ENCODE results near the gene SACM1L. TPM values are rescaled to one million over a fixed set of nuclear protein-coding genes. Genes with fewer than 3 reads are reported as not detected.
A peak's percentile ranks its signal among the peaks of the same experiment; 100 is the strongest.

SACM1L gene
- total RNA-seq, 1 experiment from 2014 or later: 31.6 TPM

- intact Hi-C loops (cut with micrococcal nuclease; ENCODE audit: unreplicated experiment): no loop called here
- TF ChIP-seq TCF7L2 (IDR thresholded peaks at IDR 0.05; ENCODE audit: low read depth, low read length) (no peak), CTCF (IDR thresholded peaks at IDR 0.05) (no peak), SIN3A (IDR thresholded peaks at IDR 0.05; ENCODE audit: borderline replicate concordance, insufficient read depth, low read depth, low read length) (no peak), REST (IDR thresholded peaks at IDR 0.05; ENCODE audit: insufficient read depth in 1 of 2, low read depth in 2 of 2, low read length in 1 of 2) (no peak), POLR2AphosphoS5 (IDR thresholded peaks at IDR 0.05; ENCODE audit: low read depth, low read length) (no peak)
- POLR2A ChIA-PET: no interaction called here
- no TSS peak for BruUV-seq (replicated peaks)
- peak; percentile 29 for ATAC-seq
- CTCF ChIA-PET: interaction anchor here (0.7 kb wide), 1 partner anchor 133 kb away, joined by 3 read pairs; no protein-coding TSS in a partner anchor
- H3K4me3 ChIP-seq (ENCODE audit: low read depth in 2 of 2, low read length in 2 of 2): no peak overlapping the region; a peak in 1 of 4 replicates
- H3K36me3 ChIP-seq (ENCODE audit: control insufficient read depth, insufficient read depth, low read length): no peaks in the 10 kb centered on the region
- no peaks in the 10 kb centered on the region for H3K27me3 ChIP-seq (ENCODE audit: control insufficient read depth, insufficient read depth, low read length)
- in situ Hi-C loops (cut with HindIII; ENCODE audit: low pct_unique_long_range_greater_than_20kb, low sequenced_read_pairs): no loop called here
- peak; percentile 64 for DNase-seq (ENCODE audit: low read depth, low spot score)
- H3K27ac ChIP-seq (ENCODE audit: low read length): peak overlapping the region; percentile 90
- peaks cover 67% of the 10 kb centered on the region for H3K4me1 ChIP-seq (ENCODE audit: control insufficient read depth, insufficient read depth, low read length)
- no peaks in the 10 kb centered on the region; the same call in 1 of the 2 replicates for H3K9me3 ChIP-seq (ENCODE audit: control insufficient read depth, insufficient read depth, low read depth, low read length)
These were observed 44.4 kb upstream of the SACM1L start for GRCh38 chr3:45644791-45645201.

- no TSS peak for BruUV-seq (replicated peaks)
- Histone ChIP-seq H3K27ac (ENCODE audit: low read length) (peak overlapping the region; percentile 90), H3K27me3 (ENCODE audit: control insufficient read depth, insufficient read depth, low read length) (no peaks in the 10 kb centered on the region), H3K4me3 (ENCODE audit: low read depth in 2 of 2, low read length in 2 of 2) (no peak overlapping the region), H3K36me3 (ENCODE audit: control insufficient read depth, insufficient read depth, low read length) (no peaks in the 10 kb centered on the region), H3K9me3 (ENCODE audit: control insufficient read depth, insufficient read depth, low read depth, low read length) (no peaks in the 10 kb centered on the region; the same call in 1 of the 2 replicates), H3K4me1 (ENCODE audit: control insufficient read depth, insufficient read depth, low read length) (peaks cover 58% of the 10 kb centered on the region)
- CTCF ChIA-PET: no interaction called here
- POLR2A ChIA-PET: interaction anchor here (0.6 kb wide), 1 partner anchor 36 kb away, joined by 3 read pairs; no protein-coding TSS in a partner anchor
- in situ Hi-C loops (cut with HindIII; ENCODE audit: low pct_unique_long_range_greater_than_20kb, low sequenced_read_pairs) (no loop called here), intact Hi-C loops (cut with micrococcal nuclease; ENCODE audit: unreplicated experiment) (no loop called here)
- TF ChIP-seq POLR2AphosphoS5 (IDR thresholded peaks at IDR 0.05; ENCODE audit: low read depth, low read length) (no peak), TCF7L2 (IDR thresholded peaks at IDR 0.05; ENCODE audit: low read depth, low read length) (no peak), REST (IDR thresholded peaks at IDR 0.05; ENCODE audit: insufficient read depth in 1 of 2, low read depth in 2 of 2, low read length in 1 of 2) (no peak), SIN3A (IDR thresholded peaks at IDR 0.05; ENCODE audit: borderline replicate concordance, insufficient read depth, low read depth, low read length) (no peak), CTCF (IDR thresholded peaks at IDR 0.05) (no peak)
- no peak for ATAC-seq
- DNase-seq (ENCODE audit: low read depth, low spot score): no peak
These were observed 43.1 kb upstream of the SACM1L start for GRCh38 chr3:45646051-45646585.

Data from Panc1 (cell line).